Head of caudate nucleus (tissue), 42 donors: ENCODE results near the gene ZKSCAN1.

Experiments
- DNase-seq, 42 donors: peaks; one replicate each; pipeline versions ENCODE4 v3.0.0 to v3.0.0-alpha.2; 2020 to 2021; ENCODE audit warnings: mixed read lengths in 7 of 42
- intact Hi-C: fragments of 100-400 bp; cut with DNase I; formaldehyde crosslinking; loops from one replicate; pipeline ENCODE4 v1.15.0; 2022

Gene ZKSCAN1

DNA sequence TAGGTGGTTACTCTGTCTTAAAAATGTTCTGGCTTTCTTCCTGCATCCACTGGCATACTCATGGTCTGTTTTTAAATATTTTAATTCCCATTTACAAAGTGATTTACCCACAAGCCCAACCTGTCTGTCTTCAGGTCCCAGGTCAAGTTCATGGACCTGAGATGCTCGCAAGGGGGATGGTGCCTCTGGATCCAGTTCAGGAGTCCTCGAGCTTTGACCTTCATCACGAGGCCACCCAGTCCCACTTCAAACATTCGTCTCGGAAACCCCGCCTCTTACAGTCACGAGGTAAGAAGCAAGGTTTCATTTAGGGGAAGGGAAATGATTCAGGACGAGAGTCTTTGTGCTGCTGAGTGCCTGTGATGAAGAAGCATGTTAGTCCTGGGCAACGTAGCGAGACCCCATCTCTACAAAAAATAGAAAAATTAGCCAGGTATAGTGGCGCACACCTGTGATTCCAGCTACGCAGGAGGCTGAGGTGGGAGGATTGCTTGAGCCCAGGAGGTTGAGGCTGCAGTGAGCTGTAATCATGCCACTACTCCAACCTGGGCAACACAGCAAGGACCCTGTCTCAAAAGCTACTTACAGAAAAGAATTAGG, 8.7 kb downstream of the ZKSCAN1 start:
- intact Hi-C loops: no loop called here
- no peak for DNase-seq

GRCh38 chr7:100027197-100027596, 11.8 kb downstream of the ZKSCAN1 start:
- DNase-seq: peak in 1 of 42 donors; percentile 15
- intact Hi-C loops: no loop called here

- intact Hi-C loops: no loop called here
- peak in 1 of 42 donors; percentile 1 for DNase-seq
Observed at GRCh38 chr7:100029596-100029995, 14.2 kb downstream of the ZKSCAN1 start.

DNA sequence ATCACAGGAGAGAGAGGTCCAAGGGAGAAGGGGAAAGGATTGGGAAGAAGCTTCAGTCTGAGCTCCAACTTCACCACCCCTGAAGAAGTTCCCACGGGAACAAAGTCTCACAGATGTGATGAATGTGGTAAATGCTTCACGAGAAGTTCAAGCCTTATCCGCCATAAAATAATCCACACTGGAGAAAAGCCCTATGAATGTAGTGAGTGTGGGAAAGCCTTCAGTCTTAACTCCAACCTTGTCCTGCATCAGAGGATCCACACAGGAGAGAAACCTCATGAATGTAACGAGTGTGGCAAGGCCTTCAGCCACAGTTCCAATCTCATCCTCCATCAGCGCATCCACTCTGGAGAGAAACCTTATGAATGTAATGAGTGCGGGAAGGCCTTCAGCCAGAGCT, 18.1 kb downstream of the ZKSCAN1 start:
- DNase-seq: peak in 1 of 42 donors; percentile 1
- intact Hi-C loops: no loop called here

DNA sequence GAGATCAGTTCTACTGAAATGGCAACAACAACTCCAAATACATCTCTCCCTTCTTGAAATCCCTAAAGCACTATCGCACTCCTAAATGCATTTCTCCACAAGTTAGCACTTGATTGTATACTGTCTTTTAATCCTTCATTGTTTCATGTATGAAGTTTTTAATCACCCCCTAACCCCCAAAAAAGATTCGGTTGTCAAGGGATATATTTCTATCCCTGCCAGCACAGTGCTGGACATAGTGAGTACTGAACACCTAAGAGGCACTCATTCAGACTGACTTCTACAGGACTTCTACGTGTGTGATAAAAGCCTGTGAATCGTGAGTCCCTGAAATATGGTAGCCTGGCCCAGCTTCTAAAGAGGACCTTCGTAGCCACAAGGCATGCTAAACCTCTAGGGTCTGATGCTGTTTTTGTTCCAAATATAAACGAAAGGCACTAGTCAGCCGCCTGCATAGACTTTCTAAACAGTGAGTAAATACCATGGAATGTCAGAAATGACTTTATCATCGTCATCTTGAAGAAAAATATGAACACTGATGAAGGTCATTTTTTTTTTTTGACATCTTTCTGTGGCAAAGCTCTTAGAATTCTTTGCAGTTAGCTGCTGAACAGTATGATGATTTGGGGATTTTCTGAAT, 19.6 kb downstream of the ZKSCAN1 start:
- DNase-seq: no peak
- intact Hi-C loops: no loop called here

DNA sequence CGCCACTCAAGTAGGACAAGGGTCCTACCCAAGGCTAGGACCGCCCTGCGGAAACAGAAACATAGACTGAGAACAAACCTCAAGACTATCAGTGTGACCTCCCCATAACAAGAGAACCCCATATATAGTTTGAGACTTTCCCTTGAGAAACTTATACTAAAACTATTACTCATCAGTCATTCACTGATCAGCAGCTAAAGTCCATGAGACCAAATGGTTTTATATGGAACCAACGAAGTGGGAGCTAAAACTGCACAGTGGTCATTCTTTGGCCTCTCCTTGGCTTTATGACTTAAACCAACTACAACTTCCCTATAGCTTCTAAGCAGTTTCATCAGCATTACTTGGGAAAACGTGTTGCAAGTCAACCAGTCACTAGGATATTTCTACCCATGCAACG, 20.5 kb downstream of the ZKSCAN1 start:
- intact Hi-C loops: no loop called here

DNA sequence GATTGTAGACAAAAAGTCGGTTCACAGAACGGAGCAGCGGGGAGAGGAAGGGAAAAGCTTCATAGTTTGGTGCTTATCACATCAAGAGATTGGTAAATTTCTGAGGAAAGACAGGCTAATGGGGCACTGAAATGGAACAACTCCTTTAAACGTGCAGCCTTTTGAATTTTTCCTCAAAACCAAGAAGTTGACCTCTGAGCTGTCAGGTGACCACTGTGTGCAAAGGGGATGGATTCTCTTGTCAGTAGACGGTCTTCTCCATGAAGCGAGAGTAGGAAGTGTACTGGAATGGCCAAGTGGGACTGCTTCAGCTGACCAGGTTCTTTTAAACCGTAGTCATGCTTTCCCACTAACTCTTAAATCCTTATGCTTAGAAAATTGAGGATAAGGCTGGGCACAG, 22.9 kb downstream of the ZKSCAN1 start:
- DNase-seq: no peak
- intact Hi-C loops: no loop called here

More for the DNA sequence above, 20.5 kb downstream of the ZKSCAN1 start:
- no peak for DNase-seq

- DNase-seq: no peak
- intact Hi-C loops: no loop called here
Observed at GRCh38 chr7:100040575-100040974, 25.2 kb downstream of the ZKSCAN1 start.

- intact Hi-C loops: no loop called here
- peak in 11 of 42 donors; percentile 5 to 44 (median 20) for DNase-seq
Observed at GRCh38 chr7:100044718-100045117, 29.3 kb downstream of the ZKSCAN1 start.

DNA sequence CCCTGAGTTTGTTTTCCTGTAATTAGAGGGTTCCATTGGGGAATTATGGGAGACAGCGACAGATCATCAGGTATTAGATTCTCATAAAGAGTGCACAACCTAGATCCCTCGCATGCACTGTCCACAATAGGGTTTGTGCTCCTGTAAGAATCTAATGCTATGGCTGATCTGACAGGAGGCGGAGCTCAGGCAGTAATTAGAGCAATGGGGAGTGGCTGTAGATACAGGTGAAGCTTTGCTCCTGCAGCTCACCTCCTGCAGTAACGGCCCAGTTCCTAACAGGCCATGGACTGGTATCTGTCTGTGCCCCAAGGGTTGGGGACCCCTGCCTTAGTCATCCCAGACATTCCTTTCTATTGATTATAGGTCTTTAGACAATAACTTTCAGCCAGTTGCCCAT, 33.3 kb downstream of the ZKSCAN1 start:
- no peak for DNase-seq
- intact Hi-C loops: no loop called here

- intact Hi-C loops: loop anchor here (5.0 to 10.0 kb wide), 2 partner anchors 57 to 135 kb away; partner anchors contain the start of gene TRIM4
- DNase-seq: peak; percentile 69 to 94 (median 89)
Observed at GRCh38 chr7:100049441-100050291, 34.3 kb downstream of the ZKSCAN1 start, which contains the start of gene ZSCAN21. ZSCAN21 (plus strand) TSS chr7:100049774; CDS start chr7:100057007, 7,233 bp downstream.

GRCh38 chr7:100051611-100052010, 36.2 kb downstream of the ZKSCAN1 start:
- no peak for DNase-seq
- intact Hi-C loops: loop anchor here (5.0 to 10.0 kb wide), 2 partner anchors 59 to 137 kb away; partner anchors contain the start of gene TRIM4

DNA sequence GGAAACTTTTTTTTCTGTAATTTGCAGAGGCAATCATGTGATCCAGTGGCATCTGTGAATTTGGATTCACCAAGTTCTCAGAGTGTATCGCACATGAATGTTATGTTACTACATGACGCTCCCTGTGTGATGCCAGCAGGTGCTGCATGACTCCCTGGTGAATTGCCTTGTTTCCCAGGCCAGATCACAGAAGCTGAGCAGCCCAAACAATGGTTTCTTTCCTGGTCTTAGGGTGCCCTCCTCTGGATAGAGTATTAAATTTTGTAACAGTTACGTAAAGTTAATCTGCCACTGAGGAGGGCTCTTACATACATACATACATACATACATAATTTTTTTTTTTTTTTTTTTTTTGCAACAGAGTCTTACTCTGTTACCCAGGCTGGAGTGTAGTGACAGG, 37.8 kb downstream of the ZKSCAN1 start:
- DNase-seq: peak in 41 of 42 donors; percentile 22 to 83 (median 52)
- intact Hi-C loops: loop anchor here (5.0 to 10.0 kb wide), 2 partner anchors 61 to 138 kb away; partner anchors contain the start of gene TRIM4

- DNase-seq: no peak
- intact Hi-C loops: loop anchor here (10.0 kb wide), 1 partner anchor 142 kb away; the partner anchor contains the start of gene TRIM4
Observed at GRCh38 chr7:100057006-100057405, 41.6 kb downstream of the ZKSCAN1 start.

DNA sequence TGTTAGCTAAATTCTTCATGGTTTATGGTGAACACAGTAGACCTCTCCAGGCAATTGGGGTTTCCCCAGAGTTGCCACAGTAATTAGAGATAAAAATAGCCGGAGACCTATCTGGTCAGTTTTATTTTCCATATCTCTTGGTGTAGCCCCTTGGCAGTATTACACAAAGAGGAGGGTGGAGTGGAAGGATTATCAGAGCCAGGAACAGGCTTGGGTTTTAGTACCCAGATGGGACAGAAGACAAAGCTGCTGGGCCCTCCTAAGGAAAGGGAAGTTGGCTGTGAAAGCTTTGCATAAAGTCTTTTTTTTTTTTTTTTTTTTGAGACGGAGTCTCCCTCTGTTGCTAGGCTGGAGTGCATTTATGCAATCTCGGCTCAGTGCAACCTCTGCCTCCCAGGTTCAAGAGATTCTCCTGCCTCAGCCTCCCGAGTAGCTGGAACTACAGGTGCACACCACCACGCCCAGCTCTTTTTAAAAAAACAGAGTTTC, 43.9 kb downstream of the ZKSCAN1 start:
- no peak for DNase-seq
- intact Hi-C loops: loop anchor here (10.0 kb wide), 1 partner anchor 144 kb away; the partner anchor contains the start of gene TRIM4

GRCh38 chr7:100061518-100062193, 46.3 kb downstream of the ZKSCAN1 start:
- no peak for DNase-seq
- intact Hi-C loops: no loop called here

GRCh38 chr7:100063376-100063775, 48.0 kb downstream of the ZKSCAN1 start:
- intact Hi-C loops: no loop called here
- DNase-seq: no peak

DNA sequence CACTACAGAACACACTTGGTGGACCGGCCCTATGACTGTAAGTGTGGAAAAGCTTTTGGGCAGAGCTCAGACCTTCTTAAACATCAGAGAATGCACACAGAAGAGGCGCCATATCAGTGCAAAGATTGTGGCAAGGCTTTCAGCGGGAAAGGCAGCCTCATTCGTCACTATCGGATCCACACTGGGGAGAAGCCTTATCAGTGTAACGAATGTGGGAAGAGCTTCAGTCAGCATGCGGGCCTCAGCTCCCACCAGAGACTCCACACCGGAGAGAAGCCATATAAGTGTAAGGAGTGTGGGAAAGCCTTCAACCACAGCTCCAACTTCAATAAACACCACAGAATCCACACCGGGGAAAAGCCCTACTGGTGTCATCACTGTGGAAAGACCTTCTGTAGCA, 48.8 kb downstream of the ZKSCAN1 start:
- no peak for DNase-seq
- intact Hi-C loops: no loop called here
